Measurements from ENCODE around the gene TARDBP.
"Not testable (repeated sequence)": the region's sequence is repeated elsewhere in the genome, so short reads cannot be mapped to it uniquely, and the experiment has no call there.

Gene TARDBP

GRCh38 chr1:11067716-11068599, 55.5 kb downstream of the TARDBP start:
- DNase-seq = no peak
- Mint-ChIP-seq H3K27ac (peak overlapping the region; percentile 25), H3K4me3 (no peak overlapping the region), H3K36me3 (peaks cover 46 to 63% of the 10 kb centered on the region in 2 donors), H3K27me3 (no peaks in the 10 kb centered on the region), H3K4me1 (peaks cover 11 to 12% of the 10 kb centered on the region in 2 donors), H3K9me3 (no peaks in the 10 kb centered on the region)
- no peak for ATAC-seq (replicated peaks)

GRCh38 chr1:11068600-11069473, 56.4 kb downstream of the TARDBP start:
- H3K27ac Mint-ChIP-seq = no peak overlapping the region
- H3K4me1 Mint-ChIP-seq = peaks cover 6 to 8% of the 10 kb centered on the region in 2 donors
- peaks cover 46 to 59% of the 10 kb centered on the region in 2 donors for H3K36me3 Mint-ChIP-seq
- no peak for ATAC-seq (replicated peaks)
- no peak overlapping the region for H3K4me3 Mint-ChIP-seq
- no peaks in the 10 kb centered on the region for H3K9me3 Mint-ChIP-seq
- DNase-seq = no peak
- no peaks in the 10 kb centered on the region for H3K27me3 Mint-ChIP-seq

- Mint-ChIP-seq H3K4me1 (peaks cover 6 to 8% of the 10 kb centered on the region in 2 donors), H3K4me3 (no peak overlapping the region), H3K36me3 (peaks cover 40 to 50% of the 10 kb centered on the region in 2 donors), H3K9me3 (no peaks in the 10 kb centered on the region), H3K27ac (peak overlapping the region; percentile 9), H3K27me3 (no peaks in the 10 kb centered on the region)
- DNase-seq (no peak), ATAC-seq (replicated peaks) (no peak)
Measured at GRCh38 chr1:11070876-11071275, 58.4 kb downstream of the TARDBP start.

- H3K27ac Mint-ChIP-seq = peak overlapping the region; percentile 38
- no peak for ATAC-seq (replicated peaks)
Measured at GRCh38 chr1:11071463-11072215, 59.2 kb downstream of the TARDBP start.

GRCh38 chr1:11072216-11072917, 59.9 kb downstream of the TARDBP start:
- H3K27me3 Mint-ChIP-seq = no peaks in the 10 kb centered on the region
- H3K4me1 Mint-ChIP-seq = peaks cover 6 to 8% of the 10 kb centered on the region in 2 donors
- H3K36me3 Mint-ChIP-seq = peaks cover 38 to 57% of the 10 kb centered on the region in 2 donors
- H3K4me3 Mint-ChIP-seq = no peak overlapping the region
- DNase-seq (no peak), ATAC-seq (replicated peaks) (peak in 1 of 2 donors; percentile 29)
- H3K27ac Mint-ChIP-seq = peak overlapping the region; percentile 38
- H3K9me3 Mint-ChIP-seq = no peaks in the 10 kb centered on the region

More at GRCh38 chr1:11071463-11072215, 59.2 kb downstream of the TARDBP start:
- H3K4me3 Mint-ChIP-seq = no peak overlapping the region
- no peaks in the 10 kb centered on the region for H3K27me3 Mint-ChIP-seq
- H3K4me1 Mint-ChIP-seq = peaks cover 6 to 8% of the 10 kb centered on the region in 2 donors
- H3K9me3 Mint-ChIP-seq = no peaks in the 10 kb centered on the region
- no peak for DNase-seq
- peaks cover 38 to 55% of the 10 kb centered on the region in 2 donors for H3K36me3 Mint-ChIP-seq

GRCh38 chr1:11073398-11073797, 60.9 kb downstream of the TARDBP start:
- H3K4me3 Mint-ChIP-seq, H3K9me3 Mint-ChIP-seq, DNase-seq, H3K27me3 Mint-ChIP-seq, H3K27ac Mint-ChIP-seq, H3K4me1 Mint-ChIP-seq: not testable (repeated sequence)
- ATAC-seq (replicated peaks) = peak in 1 of 2 donors; percentile 88
- peaks cover 35 to 58% of the 10 kb centered on the region in 2 donors for H3K36me3 Mint-ChIP-seq

Measured in stimulated activated naive B cell treated with anti-CD40 and anti-IgM and Interleukin-4, amounts not matched to agents 10 μg/mL and 1 μg/mL and 100 μg/mL, for 72 hours (primary cell).